Measurements from ENCODE around the gene PHF14.

GRCh38 chr7:11039974-11040373 is 66.3 kb downstream of the PHF14 start:
- TF ChIP-seq MYC (IDR thresholded peaks at IDR 0.05; ENCODE audit: low read depth, low read length), result no peak
- TF ChIP-seq CTCF (IDR thresholded peaks at IDR 0.05; ENCODE audit: extremely low read depth in 1 of 2, insufficient read depth in 1 of 2, low read depth in 1 of 2, low read length in 2 of 2), result no peak
